Lower leg skin (tissue), 3 donors: ENCODE results near the gene TGFB2.

Experiments used
- CTCF ChIP-seq, 3 donors: fragments of 450-650 bp; IDR thresholded peaks; one replicate each; pipeline ENCODE4 v1.5.1; 2016; ENCODE audit warnings: antibody characterized with exemption in 3 of 3, mild to moderate bottlenecking in 3 of 3, moderate library complexity in 2 of 3
- POLR2A ChIP-seq, 2 donors: fragments of 450-650 bp; IDR thresholded peaks; one replicate each; pipeline ENCODE4 v1.6.1; 2016 to 2017; ENCODE audit warnings: antibody characterized with exemption in 2 of 2, mild to moderate bottlenecking in 1 of 2, moderate library complexity in 1 of 2

- no peak for TF ChIP-seq CTCF (IDR thresholded peaks at IDR 0.05)
- TF ChIP-seq POLR2A (IDR thresholded peaks at IDR 0.05): no peak
These were observed 12.7 kb upstream of the TGFB2 start for GRCh38 chr1:218332416-218332815.
